Uterus (tissue), 4 donors: ENCODE data around the gene CERS6. TPM values are rescaled to one million over a fixed set of nuclear protein-coding genes. Genes with fewer than 3 reads are reported as not detected.

Source experiments
- DNase-seq, 2 donors: peaks; one replicate each; pipeline ENCODE4 v3.0.0-alpha.2; 2019 to 2020
- H3K27ac ChIP-seq, 2 donors: fragments of 200-600 bp; sonication (generic); 1 replicate in 1 of 2; 2 replicates in 1 of 2; pipeline ENCODE4 v1.5.1; 2016 to 2018
- H3K27me3 ChIP-seq, 2 donors: fragments of 200-600 bp; sonication (generic); one replicate each; pipeline ENCODE4 v1.5.1; 2018 to 2019; ENCODE audit warnings: control low read depth in 1 of 2
- H3K36me3 ChIP-seq, 2 donors: fragments of 200-600 bp; sonication (generic); one replicate each; pipeline ENCODE4 v1.5.1; 2019; ENCODE audit warnings: control low read depth in 1 of 2
- H3K4me1 ChIP-seq, 2 donors: fragments of 200-600 bp; sonication (generic); one replicate each; pipeline ENCODE4 v1.5.1; 2018 to 2019; ENCODE audit warnings: control low read depth in 1 of 2
- H3K4me3 ChIP-seq, 2 donors: fragments of 200-600 bp; sonication (generic); 1 replicate in 1 of 2; 2 replicates in 1 of 2; pipeline ENCODE4 v1.5.1; 2018 to 2019; ENCODE audit warnings: mild to moderate bottlenecking in 1 of 2
- H3K9me3 ChIP-seq, 2 donors: fragments of 200-600 bp; sonication (generic); one replicate each; pipeline ENCODE4 v1.5.1; 2019; ENCODE audit warnings: control low read depth in 1 of 2
- CTCF ChIP-seq, 4 experiments: fragments of 200-600 bp in 2 of 4; fragments of 450-650 bp in 2 of 4; sonication (generic) in 2 of 4; IDR thresholded peaks; one replicate each; pipeline ENCODE4 v1.5.1; 2016 to 2019; ENCODE audit warnings: antibody characterized with exemption in 4 of 4, mild to moderate bottlenecking in 2 of 4, moderate library complexity in 1 of 4
- POLR2A ChIP-seq, 2 donors: fragments of 450-650 bp; IDR thresholded peaks; one replicate each; pipeline ENCODE4 v1.6.1; 2016; ENCODE audit warnings: antibody characterized with exemption in 2 of 2, mild to moderate bottlenecking in 1 of 2, moderate library complexity in 1 of 2
- intact Hi-C: fragments of 100-400 bp; cut with DNase I; formaldehyde crosslinking; loops from one replicate; pipeline ENCODE4 v1.15.1; 2023; ENCODE audit warnings: low total_unique reads
- total RNA-seq, 4 donors: library from RNA; depleted of rRNA in 3 of 4; stranded (reverse); fragments of >200 nt in 3 of 4; gene quantifications; one replicate each; pipeline versions ENCODE4 v1.1.0 to v1.2.4, GENCODE V29; 2014 to 2023
- donor health status: DM: yes; HTN: yes; CAD: no.

The CERS6 gene
- total RNA-seq, 4 donors from 2014 or later: 20.0 to 47.2 (median 26.6) TPM

DNA sequence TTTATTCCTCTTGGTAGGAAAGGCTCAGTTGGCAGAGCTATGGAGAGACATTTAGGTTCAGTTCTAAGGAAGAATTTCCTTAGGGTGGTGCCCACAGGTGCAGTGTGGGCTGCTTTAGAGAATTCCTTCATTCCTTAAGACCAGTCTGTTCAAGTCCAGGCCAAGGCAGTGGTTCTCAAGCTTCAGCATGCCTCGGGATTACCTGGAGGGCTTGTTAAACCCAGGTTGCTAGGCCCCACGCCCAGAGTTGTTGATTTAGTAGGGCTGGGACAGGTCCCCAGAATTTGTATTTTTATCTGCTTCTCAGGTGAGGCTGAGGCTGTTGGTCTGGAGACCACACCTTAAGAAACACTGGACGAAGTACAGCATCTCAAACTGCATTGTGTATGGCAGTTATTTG, 68.9 kb downstream of the CERS6 start:
- Histone ChIP-seq H3K4me3 (no peak overlapping the region), H3K9me3 (no peaks in the 10 kb centered on the region), H3K27ac (no peak overlapping the region), H3K4me1 (no peaks in the 10 kb centered on the region), H3K36me3 (no peaks in the 10 kb centered on the region), H3K27me3 (no peaks in the 10 kb centered on the region)
- intact Hi-C loops: no loop called here
- TF ChIP-seq CTCF (IDR thresholded peaks at IDR 0.05) (no peak), POLR2A (IDR thresholded peaks at IDR 0.05) (no peak)
- DNase-seq: no peak

DNA sequence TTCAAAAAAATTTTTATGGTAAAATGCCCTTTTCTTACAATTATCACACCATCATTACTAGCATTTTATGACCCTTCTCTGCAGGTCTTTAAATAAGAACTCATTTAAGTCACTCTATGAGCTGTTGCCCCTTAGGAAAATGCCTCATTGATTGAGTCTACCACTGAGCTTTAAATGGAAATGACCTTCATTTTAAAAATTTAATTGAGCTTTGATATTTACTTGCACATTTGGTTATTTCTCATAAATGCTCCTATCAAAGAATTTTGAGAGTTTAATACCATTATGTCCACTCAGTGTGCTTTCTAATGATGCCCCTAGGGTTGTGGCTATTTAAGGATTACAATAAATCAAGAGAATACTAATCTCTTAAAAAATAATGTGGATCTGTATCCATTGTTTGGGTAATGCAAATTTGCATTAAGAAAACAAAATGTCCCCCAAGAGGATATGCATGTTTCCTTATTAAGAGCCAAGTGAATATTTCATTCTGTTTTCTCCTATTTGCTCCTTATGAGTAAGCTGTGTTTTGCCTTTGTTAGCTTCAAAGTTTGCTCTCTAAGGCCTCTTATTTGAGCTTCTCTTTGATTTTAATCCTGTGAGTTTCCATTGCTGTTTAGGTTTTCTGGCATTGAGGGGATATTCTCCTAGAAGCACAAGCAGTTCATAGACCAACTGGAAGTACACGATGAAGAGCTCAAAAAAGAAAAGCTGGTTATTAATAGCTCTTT, 69.8 kb downstream of the CERS6 start:
- intact Hi-C loops: no loop called here
- Histone ChIP-seq H3K36me3 (no peaks in the 10 kb centered on the region), H3K9me3 (no peaks in the 10 kb centered on the region), H3K4me1 (no peaks in the 10 kb centered on the region), H3K4me3 (no peak overlapping the region), H3K27me3 (no peaks in the 10 kb centered on the region), H3K27ac (peak overlapping the region; percentile 51 to 70)
- DNase-seq: no peak
- TF ChIP-seq CTCF (IDR thresholded peaks at IDR 0.05) (no peak), POLR2A (IDR thresholded peaks at IDR 0.05) (no peak)

GRCh38 chr2:168526641-168527040, 70.6 kb downstream of the CERS6 start:
- TF ChIP-seq POLR2A (IDR thresholded peaks at IDR 0.05) (no peak), CTCF (IDR thresholded peaks at IDR 0.05) (no peak)
- Histone ChIP-seq H3K4me3 (no peak overlapping the region), H3K27me3 (no peaks in the 10 kb centered on the region), H3K9me3 (no peaks in the 10 kb centered on the region), H3K4me1 (no peaks in the 10 kb centered on the region), H3K36me3 (no peaks in the 10 kb centered on the region), H3K27ac (peak overlapping the region; percentile 51 to 70)
- intact Hi-C loops: no loop called here
- DNase-seq: peak; percentile 54 to 78

DNA sequence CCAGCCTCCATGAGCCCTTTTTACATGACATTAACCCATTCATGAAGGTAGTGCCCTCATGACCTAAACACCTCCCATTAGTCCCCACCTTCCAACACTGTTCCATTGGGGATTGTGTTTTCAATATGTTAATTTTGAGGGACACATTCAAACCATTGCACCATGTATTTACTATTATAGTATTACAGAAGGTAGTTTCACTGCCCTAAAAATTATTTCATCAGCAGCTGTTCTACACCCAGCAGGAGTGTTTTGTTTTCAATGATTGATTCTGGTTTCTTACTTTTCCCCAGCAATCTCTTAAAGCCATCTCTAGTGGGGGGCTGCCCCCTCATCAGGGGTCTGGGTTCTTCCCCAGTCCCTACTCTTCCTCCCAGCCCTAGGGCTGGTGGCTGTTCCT, 71.9 kb downstream of the CERS6 start:
- peak overlapping the region; percentile 51 to 70 for H3K27ac ChIP-seq
- H3K4me3 ChIP-seq: no peak overlapping the region
- no peaks in the 10 kb centered on the region for H3K4me1 ChIP-seq
- TF ChIP-seq CTCF (IDR thresholded peaks at IDR 0.05) (no peak), POLR2A (IDR thresholded peaks at IDR 0.05) (no peak)
- H3K36me3 ChIP-seq: no peaks in the 10 kb centered on the region
- intact Hi-C loops: no loop called here
- H3K9me3 ChIP-seq: no peaks in the 10 kb centered on the region
- no peak for DNase-seq
- no peaks in the 10 kb centered on the region for H3K27me3 ChIP-seq

GRCh38 chr2:168528469-168528868, 72.4 kb downstream of the CERS6 start:
- intact Hi-C loops: no loop called here
- H3K9me3 ChIP-seq: no peaks in the 10 kb centered on the region
- TF ChIP-seq CTCF (IDR thresholded peaks at IDR 0.05) (no peak), POLR2A (IDR thresholded peaks at IDR 0.05) (no peak)
- no peaks in the 10 kb centered on the region for H3K27me3 ChIP-seq
- H3K4me1 ChIP-seq: no peaks in the 10 kb centered on the region
- H3K27ac ChIP-seq: peak overlapping the region; percentile 51 to 58
- DNase-seq: no peak
- no peaks in the 10 kb centered on the region for H3K36me3 ChIP-seq
- H3K4me3 ChIP-seq: no peak overlapping the region
